ENCODE measurements around the gene TMCC1. TPM values are rescaled to one million over a fixed set of nuclear protein-coding genes. Genes with fewer than 3 reads are reported as not detected.

Gene TMCC1
- total and polyA plus RNA-seq, 2 donors (not counting 3 experiments of a cell fraction or from before 2014, with no cell fraction given) = 17.4 to 38.4 TPM

DNA sequence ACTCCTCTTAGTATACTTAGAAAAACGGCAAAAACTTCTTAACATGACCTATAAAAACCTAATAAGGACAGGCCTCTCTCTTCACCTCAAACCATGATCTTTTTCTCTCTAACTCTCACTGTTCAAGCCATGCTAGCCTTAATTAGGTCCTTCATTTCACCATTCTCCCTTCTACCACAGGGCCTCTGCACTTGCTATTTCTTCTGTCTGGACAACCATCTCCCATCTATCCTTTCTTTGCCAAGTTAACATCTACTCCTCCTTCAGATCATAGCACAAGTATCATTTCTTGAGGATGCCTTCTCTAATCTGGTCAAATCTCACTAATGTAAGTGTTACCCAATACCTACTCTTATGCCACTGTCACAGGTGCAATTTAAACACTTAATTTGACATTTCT lies 39.1 kb downstream of the TMCC1 start:
- H3K79me2 ChIP-seq (ENCODE audit: control insufficient read depth, insufficient read depth, low read length) = peaks cover 15% of the 10 kb centered on the region
- TF ChIP-seq POLR2AphosphoS5 (IDR thresholded peaks at IDR 0.05; ENCODE audit: insufficient read depth, low read depth, low read length) = no peak
- no peak for TF ChIP-seq GATA2 (IDR thresholded peaks at IDR 0.05; ENCODE audit: insufficient read depth, insufficient read length, low read depth, low read length)
- TF ChIP-seq, protein P1, sequence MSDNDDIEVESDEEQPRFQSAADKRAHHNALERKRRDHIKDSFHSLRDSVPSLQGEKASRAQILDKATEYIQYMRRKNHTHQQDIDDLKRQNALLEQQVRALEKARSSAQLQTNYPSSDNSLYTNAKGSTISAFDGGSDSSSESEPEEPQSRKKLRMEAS (IDR thresholded peaks at IDR 0.05; ENCODE audit: insufficient read depth, insufficient read length) = no peak
- TF ChIP-seq MYC (IDR thresholded peaks at IDR 0.05; ENCODE audit: low read depth, low read length) = no peak
- no peak for TF ChIP-seq CTCF (IDR thresholded peaks at IDR 0.05; ENCODE audit: extremely low read depth in 1 of 2, insufficient read depth in 1 of 2, low read depth in 1 of 2, low read length in 2 of 2)
- no peak for TF ChIP-seq FOS (IDR thresholded peaks at IDR 0.05; ENCODE audit: borderline replicate concordance, insufficient read depth, low read length)
- no peak for TF ChIP-seq POLR2A (IDR thresholded peaks at IDR 0.05; ENCODE audit: low read depth, low read length)
- no peak for TF ChIP-seq EZH2 (IDR thresholded peaks at IDR 0.05; ENCODE audit: borderline replicate concordance, low read depth, low read length, severe bottlenecking)
- no peak for TF ChIP-seq JUN (IDR thresholded peaks at IDR 0.05; ENCODE audit: borderline replicate concordance, insufficient read depth, insufficient read length, low read depth)
- no peak overlapping the region for H3K4me2 ChIP-seq (ENCODE audit: insufficient read depth, low read length)
- no peaks in the 10 kb centered on the region for H3K36me3 ChIP-seq (ENCODE audit: control insufficient read depth in 2 of 2, extremely low read depth in 1 of 2, insufficient read depth in 2 of 2, low read length in 2 of 2)
- H3K27me3 ChIP-seq (ENCODE audit: control insufficient read depth in 2 of 2, insufficient read depth in 2 of 2, low read length in 2 of 2) = no peaks in the 10 kb centered on the region
- POLR2A ChIA-PET = no interaction called here
- no peak overlapping the region for H3K4me3 ChIP-seq (replicated peaks in 1 of 3; ENCODE audit: insufficient read depth in 1 of 3, low read depth in 1 of 3, low read length in 3 of 3)
- no peaks in the 10 kb centered on the region for H3K9me1 ChIP-seq (replicated peaks; ENCODE audit: control insufficient read depth, extremely low read depth, insufficient read depth, low read length)
- dilution Hi-C loops (cut with MboI; ENCODE audit: extremely low pct_ligation_motif_present, low sequenced_read_pairs) (no loop called here), intact Hi-C loops (cut with micrococcal nuclease) (no loop called here)
- H3K27ac ChIP-seq (ENCODE audit: insufficient read depth, low read depth, low read length) = no peak overlapping the region
- DNase-seq (ENCODE audit: low read depth, low spot score) (no peak), FAIRE-seq (no peak)
- no TSS peak for BruUV-seq (replicated peaks)
- H3K9ac ChIP-seq (replicated peaks; ENCODE audit: extremely low read depth, insufficient read depth, low read length) = no peak overlapping the region
- no peaks in the 10 kb centered on the region for H4K20me1 ChIP-seq (replicated peaks; ENCODE audit: control insufficient read depth, extremely low read depth, insufficient read depth, low read length)
- CTCF ChIA-PET = no interaction called here
- no peak overlapping the region for H2AFZ ChIP-seq (ENCODE audit: low read depth, low read length)
- peaks cover 7% of the 10 kb centered on the region for H3K4me1 ChIP-seq (ENCODE audit: control insufficient read depth, extremely low read depth, insufficient read depth, low read length)
- H3K9me3 ChIP-seq (replicated peaks; ENCODE audit: control insufficient read depth, insufficient read depth, low read length) = no peaks in the 10 kb centered on the region
